ENCODE data around the gene CTXN2.
A peak's percentile ranks its signal among the peaks of the same experiment; 100 is the strongest.

Gene CTXN2

DNA sequence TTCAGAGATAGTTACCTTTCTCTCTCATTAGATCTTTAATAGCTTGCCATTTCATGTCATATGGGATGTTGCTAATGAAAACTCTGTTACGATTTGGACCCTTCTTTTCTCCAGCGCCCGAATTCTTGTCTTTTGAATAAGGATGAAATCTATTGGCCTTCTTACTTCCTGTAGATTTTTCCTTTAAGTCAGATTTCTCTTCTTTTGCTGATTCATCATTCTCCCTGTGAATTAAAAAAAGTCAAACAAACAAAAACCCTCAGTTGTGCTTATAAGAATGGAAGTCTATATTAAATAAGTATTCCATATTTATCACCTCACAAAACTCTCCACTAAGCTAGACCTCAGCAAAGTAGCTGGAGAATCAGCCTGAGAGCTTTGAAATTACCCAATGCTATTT lies 22.8 kb upstream of the CTXN2 start:
- no peak overlapping the region for H3K4me3 ChIP-seq (ENCODE audit: low read depth, low read length)
- TF ChIP-seq, protein P1, sequence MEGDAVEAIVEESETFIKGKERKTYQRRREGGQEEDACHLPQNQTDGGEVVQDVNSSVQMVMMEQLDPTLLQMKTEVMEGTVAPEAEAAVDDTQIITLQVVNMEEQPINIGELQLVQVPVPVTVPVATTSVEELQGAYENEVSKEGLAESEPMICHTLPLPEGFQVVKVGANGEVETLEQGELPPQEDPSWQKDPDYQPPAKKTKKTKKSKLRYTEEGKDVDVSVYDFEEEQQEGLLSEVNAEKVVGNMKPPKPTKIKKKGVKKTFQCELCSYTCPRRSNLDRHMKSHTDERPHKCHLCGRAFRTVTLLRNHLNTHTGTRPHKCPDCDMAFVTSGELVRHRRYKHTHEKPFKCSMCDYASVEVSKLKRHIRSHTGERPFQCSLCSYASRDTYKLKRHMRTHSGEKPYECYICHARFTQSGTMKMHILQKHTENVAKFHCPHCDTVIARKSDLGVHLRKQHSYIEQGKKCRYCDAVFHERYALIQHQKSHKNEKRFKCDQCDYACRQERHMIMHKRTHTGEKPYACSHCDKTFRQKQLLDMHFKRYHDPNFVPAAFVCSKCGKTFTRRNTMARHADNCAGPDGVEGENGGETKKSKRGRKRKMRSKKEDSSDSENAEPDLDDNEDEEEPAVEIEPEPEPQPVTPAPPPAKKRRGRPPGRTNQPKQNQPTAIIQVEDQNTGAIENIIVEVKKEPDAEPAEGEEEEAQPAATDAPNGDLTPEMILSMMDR (IDR thresholded peaks at IDR 0.05; ENCODE audit: low read depth, low read length) = no peak

DNA sequence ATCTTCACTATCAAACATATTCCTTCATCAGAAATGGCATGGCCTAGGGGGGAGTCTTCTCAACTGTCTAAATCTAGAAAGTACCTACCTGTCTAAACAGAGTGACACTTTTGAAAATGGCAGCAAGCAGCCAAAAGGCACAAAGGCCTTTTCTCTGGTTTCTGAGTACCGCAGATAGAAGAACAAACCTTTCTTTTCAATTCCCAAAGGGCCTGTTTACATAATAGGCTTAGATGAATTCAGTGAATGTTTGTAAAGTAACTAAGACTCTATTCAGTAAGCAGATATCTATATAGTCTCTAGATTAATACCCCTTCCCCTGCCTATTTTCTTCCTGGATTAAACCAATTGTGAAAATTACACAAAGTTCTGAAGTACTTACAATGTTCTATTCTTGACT lies 20.5 kb upstream of the CTXN2 start:
- TF ChIP-seq, protein P1 (IDR thresholded peaks at IDR 0.05; ENCODE audit: low read depth, low read length) = no peak
- H3K4me3 ChIP-seq (ENCODE audit: low read depth, low read length) = no peak overlapping the region

DNA sequence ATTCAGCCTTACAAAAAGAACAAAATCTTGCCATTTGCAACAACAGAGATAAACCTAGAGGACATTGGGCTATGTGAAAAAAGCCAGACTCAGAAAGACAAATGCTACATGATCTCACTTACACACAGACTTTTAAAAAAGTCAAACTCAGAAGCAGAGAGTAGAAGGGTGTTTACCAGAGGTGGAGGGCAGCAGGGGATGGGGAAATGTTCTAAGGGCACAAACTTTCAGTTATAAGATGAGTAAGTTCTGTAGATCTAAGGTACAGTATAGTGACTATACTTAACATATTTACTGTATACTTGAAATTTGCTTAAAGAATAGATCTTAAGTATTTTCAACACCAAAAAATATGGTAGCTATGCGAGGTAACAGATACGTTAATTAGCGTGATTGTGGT lies 16.3 kb upstream of the CTXN2 start:
- TF ChIP-seq, protein P1 (IDR thresholded peaks at IDR 0.05; ENCODE audit: low read depth, low read length) = no peak
- H3K4me3 ChIP-seq (ENCODE audit: low read depth, low read length) = no peak overlapping the region

DNA sequence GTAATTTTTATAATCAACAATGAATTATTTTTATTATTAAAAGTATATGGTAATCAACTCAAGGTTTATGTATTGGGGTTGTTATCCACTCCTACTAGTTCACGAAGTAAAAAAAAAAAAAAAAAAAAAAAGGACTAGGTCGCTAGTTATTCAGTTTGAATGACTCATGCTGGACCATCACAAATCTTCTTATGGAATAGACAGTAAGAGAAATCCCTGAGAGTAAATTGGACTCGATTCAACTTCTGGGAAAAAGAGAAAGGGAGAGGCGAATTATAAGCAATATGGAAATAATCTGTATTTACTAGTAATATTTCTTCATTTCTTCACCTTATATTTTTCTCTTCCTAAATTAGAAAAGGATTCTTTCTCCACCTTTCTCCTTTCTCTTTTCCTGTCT lies 15.4 kb upstream of the CTXN2 start:
- H3K4me3 ChIP-seq (ENCODE audit: low read depth, low read length) = no peak overlapping the region
- TF ChIP-seq, protein P1 (IDR thresholded peaks at IDR 0.05; ENCODE audit: low read depth, low read length) = no peak

DNA sequence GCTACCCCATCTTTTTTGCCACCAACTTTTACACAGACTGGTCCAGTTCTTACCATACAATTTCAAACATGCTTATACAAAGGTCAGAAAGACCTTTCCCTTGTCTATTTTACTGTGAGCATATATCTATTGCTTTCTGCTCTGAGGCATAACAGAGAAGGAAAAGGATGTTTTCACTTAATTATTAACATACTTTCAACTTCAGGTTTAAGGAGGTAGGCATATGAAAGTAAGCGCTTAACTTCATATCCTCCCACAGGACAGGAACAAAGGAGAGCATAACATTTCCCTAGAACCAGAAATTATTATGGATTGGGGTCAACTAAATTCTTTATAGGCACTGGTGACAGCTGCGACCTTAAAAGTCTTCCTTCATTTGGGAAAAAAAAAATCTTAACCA lies 14.5 kb upstream of the CTXN2 start:
- peak overlapping the region; percentile 70 for H3K4me3 ChIP-seq (ENCODE audit: low read depth, low read length)
- TF ChIP-seq, protein P1 (IDR thresholded peaks at IDR 0.05; ENCODE audit: low read depth, low read length) = no peak

DNA sequence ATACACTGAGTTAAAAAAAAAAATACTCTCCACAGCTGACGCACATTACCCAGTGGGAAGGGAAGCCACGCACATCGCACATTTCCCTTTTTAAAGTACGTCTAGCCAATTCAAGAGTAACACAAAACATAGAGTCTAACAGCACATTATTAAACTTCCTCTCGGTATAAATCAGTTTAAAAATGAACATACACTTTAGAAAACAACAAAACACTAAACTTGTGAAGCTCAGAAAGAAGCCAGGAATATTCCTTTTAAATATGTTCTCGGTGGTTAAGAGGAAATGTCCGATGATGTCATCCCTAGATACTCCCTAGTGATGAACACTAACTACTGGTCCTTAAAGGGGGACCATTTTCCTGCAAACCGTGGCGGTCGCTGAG lies 14.1 kb upstream of the CTXN2 start:
- peak overlapping the region; percentile 70 for H3K4me3 ChIP-seq (ENCODE audit: low read depth, low read length)
- TF ChIP-seq, protein P1 (IDR thresholded peaks at IDR 0.05; ENCODE audit: low read depth, low read length) = no peak

DNA sequence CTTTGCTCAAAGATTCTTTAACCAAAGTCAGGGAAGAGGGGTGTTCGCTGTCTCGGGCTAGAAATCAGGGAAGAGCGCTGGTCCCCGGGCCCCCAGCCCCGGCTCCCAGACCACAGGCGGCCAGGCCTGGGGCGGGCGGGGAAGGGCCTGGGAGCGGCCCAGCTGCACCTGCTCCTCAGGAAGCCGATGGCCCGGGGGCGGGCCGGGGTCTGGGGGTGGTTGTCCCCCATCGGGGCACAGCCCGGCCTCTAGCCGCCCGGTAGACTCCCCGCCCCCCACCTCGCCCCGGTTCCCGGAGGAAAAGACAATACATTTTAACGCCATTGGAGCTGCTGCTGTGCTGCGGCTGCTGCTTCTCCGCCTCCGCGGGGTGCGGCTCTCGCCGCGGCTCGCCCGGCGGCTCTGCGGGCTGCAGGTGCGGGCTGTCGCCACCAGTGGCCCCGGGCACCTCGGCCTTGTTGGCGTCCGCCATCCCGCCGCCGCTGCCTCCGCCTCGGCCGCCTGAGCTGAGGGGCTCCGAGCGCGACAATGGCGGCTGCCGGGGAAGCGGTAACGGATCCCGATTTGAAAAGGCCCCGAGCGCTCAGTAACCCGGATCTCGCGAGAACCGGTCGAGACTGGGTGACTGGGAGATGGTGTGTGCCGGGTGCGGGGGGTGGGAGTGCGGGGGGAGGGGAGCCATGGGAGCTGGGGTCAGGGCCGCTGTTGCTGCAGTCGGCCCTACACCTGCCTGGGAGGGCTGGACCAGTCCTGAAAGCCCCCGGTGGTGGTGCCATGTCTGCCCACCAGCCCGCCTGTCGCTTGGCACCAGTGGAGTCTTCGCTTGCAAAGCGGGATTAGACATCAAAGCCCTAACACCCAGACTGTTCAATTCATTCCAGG lies 13.5 kb upstream of the CTXN2 start, which contains the start of gene MYEF2:
Gene MYEF2 (minus strand): TSS at position 530 of the 882 bp plus-strand sequence. CDS start 58 bp downstream, at position 472.
- TF ChIP-seq, protein P1 (IDR thresholded peaks at IDR 0.05; ENCODE audit: low read depth, low read length) = no peak

More for the DNA sequence above, 13.5 kb upstream of the CTXN2 start, which contains the start of gene MYEF2:
- peak within 1 kb of the TSS; percentile 70 for H3K4me3 ChIP-seq (ENCODE audit: low read depth, low read length)
